Left ventricle myocardium inferior (tissue), 1 donor: ENCODE measurements around the gene MAN2B1. TPM values are rescaled to one million over a fixed set of nuclear protein-coding genes. Genes with fewer than 3 reads are reported as not detected.

Experiments used
- DNase-seq: peaks from one replicate; pipeline ENCODE4 v3.0.0-alpha.2; 2020
- H3K27ac ChIP-seq: fragments of 200-600 bp; replicated peaks from 2 replicates; pipeline ENCODE4 v1.8.0; 2021
- H3K27me3 ChIP-seq: fragments of 200-600 bp; 2 replicates; pipeline ENCODE4 v1.8.0; 2021; ENCODE audit warnings: low read depth
- H3K36me3 ChIP-seq: fragments of 200-600 bp; 2 replicates; pipeline ENCODE4 v1.8.0; 2021
- H3K4me1 ChIP-seq: fragments of 200-600 bp; 2 replicates; pipeline ENCODE4 v1.8.0; 2021
- H3K4me3 ChIP-seq: fragments of 200-600 bp; 2 replicates; pipeline ENCODE4 v1.8.0; 2021; ENCODE audit warnings: mild to moderate bottlenecking, moderate library complexity
- H3K9me3 ChIP-seq: fragments of 200-600 bp; replicated peaks from 2 replicates; pipeline ENCODE4 v1.8.0; 2021
- CTCF ChIP-seq: fragments of 200-600 bp; IDR thresholded peaks from 2 replicates; pipeline ENCODE4 v1.8.0; 2021; ENCODE audit warnings: antibody characterized with exemption, mild to moderate bottlenecking, borderline replicate concordance
- intact Hi-C: fragments of 100-400 bp; cut with micrococcal nuclease; formaldehyde crosslinking; loops from one replicate; pipeline ENCODE4 v1.11.0; 2022
- total RNA-seq: library from RNA; stranded (reverse); fragmentation: NEBNext Ultra II Directional; extraction: Animal tissue kit (Norgen Biotek cat#: 25700); gene quantifications from one replicate; pipeline ENCODE4 v1.2.1, GENCODE V29; 2021
- donor health status: DM: no; HTN: yes; CAD: no; lungs with severe emphysema.

The MAN2B1 gene
- total RNA-seq, 1 donor from 2014 or later: 26.7 TPM

DNA sequence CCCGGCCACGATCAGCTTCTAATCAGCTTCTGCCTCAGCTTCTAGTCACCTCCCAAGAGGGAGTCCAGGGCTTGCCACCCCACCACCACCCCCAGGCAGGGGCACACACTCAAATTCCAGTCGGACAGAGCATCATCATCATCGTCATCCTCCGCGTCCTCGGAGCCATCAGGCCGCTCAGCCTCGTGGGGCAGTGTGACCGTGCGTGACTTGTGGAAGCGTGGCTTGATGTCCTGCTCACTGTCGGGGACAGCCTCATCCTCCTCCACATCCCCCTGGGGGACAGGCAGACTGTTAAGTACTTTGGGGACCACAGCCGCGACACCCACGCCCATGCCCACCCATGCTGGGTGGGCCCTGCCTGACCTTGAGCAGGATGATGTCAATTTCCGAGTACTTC, 44.6 kb upstream of the MAN2B1 start:
- no peak for TF ChIP-seq CTCF
- no peak overlapping the region for H3K4me3 ChIP-seq
- no peaks in the 10 kb centered on the region for H3K27me3 ChIP-seq
- H3K36me3 ChIP-seq: peaks cover 94% of the 10 kb centered on the region
- H3K27ac ChIP-seq: no peak overlapping the region
- H3K9me3 ChIP-seq: no peaks in the 10 kb centered on the region
- H3K4me1 ChIP-seq: peaks cover 5% of the 10 kb centered on the region
- intact Hi-C loops: no loop called here
- DNase-seq: no peak

- no peaks in the 10 kb centered on the region for H3K9me3 ChIP-seq
- H3K36me3 ChIP-seq: peaks cover 97% of the 10 kb centered on the region
- no peak for DNase-seq
- H3K27me3 ChIP-seq: no peaks in the 10 kb centered on the region
- intact Hi-C loops: no loop called here
- peaks cover 5% of the 10 kb centered on the region for H3K4me1 ChIP-seq
- H3K4me3 ChIP-seq: no peak overlapping the region
- TF ChIP-seq CTCF: no peak
- no peak overlapping the region for H3K27ac ChIP-seq
These were observed 42.1 kb upstream of the MAN2B1 start for GRCh38 chr19:12708641-12709040.

DNA sequence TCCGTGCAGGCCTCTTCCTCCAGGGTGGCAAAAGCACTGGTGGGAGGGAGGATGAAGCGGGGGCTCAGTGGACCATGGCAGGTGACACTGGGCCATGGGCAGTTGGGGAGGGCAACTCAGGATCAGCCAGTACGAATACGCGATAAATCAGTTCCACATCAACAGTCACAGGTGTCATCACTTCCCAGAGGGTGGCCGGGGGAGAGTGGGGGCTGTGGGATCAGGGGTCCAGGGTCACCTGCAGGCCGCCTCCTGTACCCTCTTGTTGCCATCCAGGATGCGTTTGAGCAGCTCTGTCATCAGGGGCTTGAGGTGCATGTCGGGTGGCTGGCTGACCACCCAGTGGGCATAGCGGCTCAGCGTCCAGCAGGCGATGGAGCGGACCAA, 39.8 kb upstream of the MAN2B1 start:
- intact Hi-C loops: no loop called here
- peaks cover 100% of the 10 kb centered on the region for H3K36me3 ChIP-seq
- H3K4me3 ChIP-seq: no peak overlapping the region
- no peak for TF ChIP-seq CTCF
- no peaks in the 10 kb centered on the region for H3K4me1 ChIP-seq
- DNase-seq: no peak
- no peak overlapping the region for H3K27ac ChIP-seq
- H3K9me3 ChIP-seq: no peaks in the 10 kb centered on the region
- H3K27me3 ChIP-seq: no peaks in the 10 kb centered on the region

GRCh38 chr19:12705654-12706331, 39.3 kb upstream of the MAN2B1 start:
- H3K9me3 ChIP-seq: no peaks in the 10 kb centered on the region
- intact Hi-C loops: no loop called here
- TF ChIP-seq CTCF: no peak
- no peak overlapping the region for H3K27ac ChIP-seq
- H3K27me3 ChIP-seq: no peaks in the 10 kb centered on the region
- DNase-seq: no peak
- no peaks in the 10 kb centered on the region for H3K4me1 ChIP-seq
- no peak overlapping the region for H3K4me3 ChIP-seq
- peaks cover 100% of the 10 kb centered on the region for H3K36me3 ChIP-seq

GRCh38 chr19:12705169-12705568, 38.6 kb upstream of the MAN2B1 start:
- no peak for DNase-seq
- TF ChIP-seq CTCF: no peak
- intact Hi-C loops: no loop called here
- Histone ChIP-seq H3K9me3 (no peaks in the 10 kb centered on the region), H3K27ac (no peak overlapping the region), H3K4me1 (no peaks in the 10 kb centered on the region), H3K4me3 (no peak overlapping the region), H3K27me3 (no peaks in the 10 kb centered on the region), H3K36me3 (peaks cover 100% of the 10 kb centered on the region)
